GM18951 (cell line): Measurements from ENCODE around the gene RAB6C.
"Not testable (repeated sequence)": the region's sequence is repeated elsewhere in the genome, so short reads cannot be mapped to it uniquely, and the experiment has no call there.

ENCODE experiments used
- POLR2A ChIP-seq: IDR thresholded peaks from 4 replicates; pipeline ENCODE4 v1.6.1; 2011; ENCODE audit warnings: mild to moderate bottlenecking; ENCODE audit not compliant: insufficient read length, insufficient read depth; ENCODE audit errors: extremely low read depth
- in situ Hi-C: fragments of 300-500 bp; cut with MboI; formaldehyde crosslinking; loops from one replicate; pipeline ENCODE4 v1.12.0; 2022; ENCODE audit warnings: low sequenced_read_pairs, mixed read lengths, inconsistent platforms; ENCODE audit not compliant: unreplicated experiment

The RAB6C gene

DNA sequence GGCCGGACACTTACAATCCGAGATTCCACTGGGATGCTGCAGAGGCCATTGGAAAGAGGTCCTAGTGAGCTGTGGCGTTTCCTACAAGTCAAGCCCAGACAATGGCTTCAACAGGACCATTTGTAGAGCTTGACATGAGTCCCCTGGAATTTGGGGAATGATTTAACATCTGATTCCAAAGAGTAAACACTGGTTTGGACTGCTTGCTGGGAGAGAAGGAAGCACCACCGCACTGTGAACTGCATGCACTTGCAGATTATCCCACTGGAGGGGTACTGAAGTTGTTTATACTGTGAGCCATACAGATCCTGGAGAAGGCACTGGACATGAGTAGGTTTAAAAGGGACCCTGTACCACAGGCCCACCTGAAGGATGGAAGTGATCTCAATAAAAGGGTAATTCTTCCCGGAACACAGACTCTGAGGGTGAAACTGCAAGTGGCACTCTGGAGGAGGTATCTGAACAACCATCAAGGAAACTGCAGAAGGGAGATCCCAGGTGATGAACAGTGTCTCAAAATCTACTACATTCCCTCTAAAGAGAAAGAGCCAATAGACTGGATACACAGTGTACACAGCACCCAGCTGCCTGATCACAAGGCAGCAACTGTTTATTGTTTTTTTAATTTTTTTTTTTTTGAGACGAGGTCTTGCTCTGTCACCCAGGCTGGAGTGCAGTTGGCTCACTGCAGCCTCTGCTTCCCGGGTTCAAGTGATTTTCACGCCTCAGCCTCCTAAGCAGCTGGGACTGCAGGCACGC lies 4.3 kb upstream of the RAB6C start:
- no peak for TF ChIP-seq POLR2A
- in situ Hi-C loops, result no loop called here

DNA sequence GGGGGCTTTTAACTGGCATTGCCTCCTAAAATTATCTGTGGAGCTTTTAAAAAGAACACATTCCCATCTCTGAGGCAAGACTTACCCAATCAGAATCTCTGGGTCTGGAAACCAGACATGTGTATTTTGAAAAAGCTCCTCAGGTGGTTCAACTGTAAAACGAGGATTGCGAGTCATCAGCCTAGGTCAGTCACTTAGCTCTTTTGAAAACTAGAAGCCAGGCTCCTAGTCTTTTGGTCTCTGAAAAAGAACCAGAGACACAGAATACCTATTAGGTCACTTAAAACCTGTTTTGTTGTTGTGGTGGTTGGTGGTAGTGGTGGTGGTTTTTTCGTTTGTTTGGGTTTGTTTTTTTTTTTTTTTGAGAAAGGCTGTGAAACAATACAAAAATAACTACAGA lies 2.5 kb upstream of the RAB6C start:
- in situ Hi-C loops, result not testable (repeated sequence)

- no peak for TF ChIP-seq POLR2A
- in situ Hi-C loops, result no loop called here
Observed at GRCh38 chr2:129977986-129978385, 1.5 kb upstream of the RAB6C start.

GRCh38 chr2:129980246-129980645 lies 780 bp downstream of the RAB6C start:
- in situ Hi-C loops, result loop anchor here (10.0 kb wide), 1 partner anchor 1385 kb away; the partner anchor contains the start of gene RAB6D

GRCh38 chr2:129981689-129982088 lies 2.2 kb downstream of the RAB6C start:
- in situ Hi-C loops, result loop anchor here (10.0 kb wide), 1 partner anchor 1383 kb away; the partner anchor contains the start of gene RAB6D

- in situ Hi-C loops, result loop anchor here (10.0 kb wide), 1 partner anchor 1380 kb away; the partner anchor contains the start of gene RAB6D
- TF ChIP-seq POLR2A, result no peak
Observed at GRCh38 chr2:129984426-129984825, 5.0 kb downstream of the RAB6C start.

DNA sequence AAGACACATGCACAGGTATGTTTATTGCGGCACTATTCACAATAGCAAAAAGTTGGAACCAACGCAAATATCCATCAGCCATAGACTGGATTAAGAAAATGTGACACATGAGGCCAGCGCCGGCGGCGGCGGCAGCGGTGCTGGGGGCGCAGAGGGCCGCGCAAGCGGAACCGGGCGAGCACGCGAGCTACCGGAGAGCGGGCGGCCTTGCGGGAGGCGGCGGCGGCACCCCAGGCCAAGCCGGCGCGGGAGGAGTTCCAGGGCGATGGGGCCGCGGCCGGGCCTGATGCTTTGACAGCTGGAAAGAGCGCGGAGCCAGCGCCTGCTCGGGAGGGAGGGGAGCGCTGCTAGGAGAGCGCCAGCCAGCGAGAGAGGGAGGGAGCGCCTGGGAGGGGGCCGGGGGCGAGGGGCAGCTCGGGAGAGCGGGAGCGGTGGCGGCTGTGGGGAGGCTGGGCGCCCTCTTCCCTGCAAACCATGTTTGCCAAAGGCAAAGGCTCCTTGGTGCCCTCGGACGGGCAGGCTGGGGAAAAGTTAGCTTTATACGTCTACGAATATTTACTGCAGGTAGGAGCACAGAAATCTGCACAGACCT lies 13.0 kb downstream of the RAB6C start:
- in situ Hi-C loops, result not testable (repeated sequence)

DNA sequence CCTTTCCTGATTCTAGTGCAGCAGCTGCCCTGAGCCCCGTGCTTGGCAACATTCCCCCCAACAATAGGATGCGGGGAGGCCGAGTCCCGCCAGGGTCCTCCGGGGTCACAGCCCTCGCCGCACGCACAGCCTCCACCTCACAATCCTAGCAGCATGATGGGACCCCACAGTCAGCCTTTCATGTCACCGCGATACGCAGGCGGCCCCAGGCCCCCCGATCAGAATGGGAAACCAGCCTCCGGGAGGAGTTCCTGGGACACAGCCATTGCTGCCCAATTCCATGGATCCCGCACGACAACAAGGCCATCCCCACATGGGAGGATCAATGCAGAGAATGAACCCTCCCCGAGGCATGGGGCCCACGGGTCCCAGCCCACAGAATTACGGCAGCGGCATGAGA lies 13.7 kb downstream of the RAB6C start:
- in situ Hi-C loops, result not testable (repeated sequence)

DNA sequence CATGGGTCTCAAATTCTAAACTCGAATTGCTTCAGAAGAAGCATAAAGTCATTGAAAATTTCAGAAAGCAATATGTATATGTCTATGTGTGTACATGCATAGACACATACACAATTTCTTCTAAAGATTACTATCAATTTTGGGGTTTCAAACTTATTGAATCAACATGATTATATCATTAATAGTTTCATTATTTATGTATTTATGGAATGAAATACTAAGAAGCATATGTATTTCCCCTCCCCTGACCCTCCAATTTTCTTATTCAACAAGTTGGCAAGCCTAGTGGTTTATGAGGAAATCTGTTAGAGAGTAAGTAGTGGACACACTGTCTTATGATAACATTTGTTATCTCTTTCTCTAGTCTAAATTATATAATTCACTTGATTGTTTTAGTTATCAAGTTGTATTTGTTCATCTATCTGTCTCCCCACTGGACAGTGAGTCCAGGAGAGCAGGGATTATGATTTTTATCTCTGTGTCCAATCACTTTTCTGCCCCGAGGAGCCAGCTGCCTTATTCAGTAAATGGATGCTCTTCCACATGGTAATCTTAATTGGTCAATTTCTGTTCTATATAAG lies 17.3 kb downstream of the RAB6C start:
- in situ Hi-C loops, result not testable (repeated sequence)

DNA sequence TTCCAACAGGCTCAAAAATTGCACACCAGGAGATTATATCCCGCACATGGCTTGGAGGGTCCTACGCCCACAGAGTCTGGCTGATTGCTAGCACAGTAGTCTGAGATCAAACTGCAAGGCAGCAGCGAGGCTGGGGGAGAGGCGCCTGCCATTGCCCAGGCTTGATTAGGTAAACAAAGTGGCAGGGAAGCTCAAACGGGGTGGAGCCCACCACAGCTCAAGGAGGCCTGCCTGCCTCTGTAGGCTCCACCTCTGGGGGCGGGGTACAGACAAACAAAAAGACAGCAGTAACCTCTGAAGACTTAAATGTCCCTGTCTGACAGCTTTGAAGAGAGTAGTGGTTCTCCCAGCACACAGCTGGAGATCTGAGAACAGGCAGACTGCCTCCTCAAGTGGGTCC lies 19.3 kb downstream of the RAB6C start:
- in situ Hi-C loops, result not testable (repeated sequence)

DNA sequence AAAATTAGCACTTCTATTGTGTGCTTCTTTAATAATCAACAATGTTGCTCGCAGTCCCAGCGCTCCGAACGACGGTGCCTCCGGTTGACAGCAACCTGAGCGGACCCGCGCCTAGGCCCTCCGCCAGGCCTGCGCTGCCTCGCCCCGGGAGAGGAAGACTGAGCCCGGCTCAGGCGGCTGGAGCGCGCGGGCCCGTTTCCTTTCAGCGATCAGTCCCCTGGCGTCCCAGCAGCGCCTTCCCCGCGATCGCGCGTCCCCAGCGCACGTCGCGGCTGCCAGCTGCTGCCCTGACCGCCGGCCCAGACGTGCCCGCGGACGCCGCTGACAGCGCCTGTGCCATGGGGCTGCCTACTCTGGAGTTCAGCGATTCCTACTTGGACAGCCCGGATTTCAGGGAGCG lies 26.4 kb downstream of the RAB6C start:
- in situ Hi-C loops, result not testable (repeated sequence)

DNA sequence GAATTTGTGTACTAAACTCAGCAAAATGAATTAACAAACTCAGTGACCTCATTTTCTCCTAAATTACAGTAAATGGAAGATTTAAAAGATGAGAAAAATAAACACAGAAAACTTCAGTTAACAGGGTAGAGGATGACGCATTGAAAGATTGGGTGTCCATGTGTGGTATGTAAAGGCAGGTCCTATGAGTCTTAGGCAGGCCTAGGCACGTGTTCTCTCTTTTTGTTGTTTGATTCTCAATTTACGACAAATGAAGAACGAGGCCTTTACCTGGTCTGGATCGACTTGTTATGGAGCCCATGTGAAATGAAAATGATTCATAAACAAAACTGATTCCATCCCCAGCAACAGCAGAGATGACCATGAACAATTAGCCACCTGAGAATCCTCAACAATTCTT lies 37.2 kb downstream of the RAB6C start:
- in situ Hi-C loops, result not testable (repeated sequence)

DNA sequence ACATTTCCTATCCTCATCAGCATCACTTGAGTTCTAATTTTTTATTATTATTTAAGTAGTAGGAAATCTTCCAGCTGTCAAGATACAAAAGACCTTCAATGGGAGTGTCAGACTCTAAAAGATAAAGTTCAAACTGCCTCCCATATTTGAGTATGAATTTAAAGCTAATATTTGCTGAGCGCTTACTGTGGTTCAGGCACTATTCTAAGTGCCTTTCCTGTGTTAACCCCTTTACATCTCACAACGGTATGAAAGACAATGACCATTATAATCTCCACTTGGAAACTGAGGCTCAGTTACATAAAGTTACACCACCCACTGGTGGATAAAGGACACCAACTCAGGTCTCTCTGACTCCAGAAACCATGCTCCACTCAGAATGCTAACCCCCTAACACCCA lies 39.9 kb downstream of the RAB6C start:
- TF ChIP-seq POLR2A, result no peak
- in situ Hi-C loops, result no loop called here

DNA sequence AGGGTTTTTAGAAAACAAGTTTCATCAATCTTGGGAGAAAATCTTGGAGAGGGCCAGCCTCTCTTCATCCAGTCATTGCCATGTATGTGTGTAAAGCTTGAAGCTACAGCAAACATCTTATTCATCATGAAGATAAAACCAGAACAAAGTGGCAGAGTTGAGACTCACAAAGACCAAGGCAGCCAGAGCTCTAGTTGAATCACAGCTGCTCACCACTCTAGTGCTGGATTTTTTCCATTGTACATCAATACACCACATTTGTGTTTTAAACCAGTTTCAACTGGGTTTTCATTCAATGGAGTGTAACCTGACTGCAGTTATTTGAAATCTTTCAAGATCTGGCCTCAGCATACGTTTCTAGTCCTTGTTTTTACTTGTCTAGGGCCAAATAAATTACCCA lies 40.6 kb downstream of the RAB6C start:
- in situ Hi-C loops, result not testable (repeated sequence)

DNA sequence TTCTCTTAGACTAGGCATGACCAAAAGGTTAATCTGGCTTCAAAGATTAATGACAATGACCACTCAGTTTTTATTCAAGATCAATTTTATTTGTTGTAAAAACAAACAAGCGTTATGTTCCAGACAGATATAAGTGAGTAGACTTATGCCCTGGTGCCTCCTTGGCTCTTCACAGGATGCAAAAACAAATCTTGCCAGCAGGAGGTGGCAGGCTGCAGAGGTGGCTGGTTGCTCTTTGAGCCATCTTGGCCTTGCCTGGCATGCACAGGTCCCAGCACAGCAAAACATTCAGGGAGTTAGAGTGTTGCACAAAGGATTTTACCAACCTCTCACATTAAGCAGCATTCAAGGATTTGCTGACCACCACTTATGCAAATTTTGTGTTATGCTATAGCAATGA lies 46.5 kb downstream of the RAB6C start:
- in situ Hi-C loops, result not testable (repeated sequence)
